ENCODE data around the gene GPS1.

The GPS1 gene

GRCh38 chr17:82060001-82060380, 8.3 kb downstream of the GPS1 start:
- H3K36me3 Mint-ChIP-seq, result peaks cover 18 to 31% of the 10 kb centered on the region in 2 donors
- no peaks in the 10 kb centered on the region for H3K9me3 Mint-ChIP-seq

GRCh38 chr17:82060614-82061013, 8.9 kb downstream of the GPS1 start:
- Mint-ChIP-seq H3K4me3 (no peak overlapping the region), H3K27ac (peak overlapping the region; percentile 42), H3K9me3 (no peaks in the 10 kb centered on the region), H3K4me1 (peaks cover 5 to 26% of the 10 kb centered on the region in 2 donors), H3K27me3 (no peaks in the 10 kb centered on the region), H3K36me3 (peaks cover 16 to 28% of the 10 kb centered on the region in 2 donors)
- DNase-seq, result no peak
- ATAC-seq (replicated peaks), result no peak

More at GRCh38 chr17:82060001-82060380, 8.3 kb downstream of the GPS1 start:
- DNase-seq, result no peak
- no peak overlapping the region for H3K4me3 Mint-ChIP-seq
- H3K4me1 Mint-ChIP-seq, result peaks cover 7 to 26% of the 10 kb centered on the region in 2 donors
- no peak for ATAC-seq (replicated peaks)
- H3K27ac Mint-ChIP-seq, result peak overlapping the region; percentile 37
- H3K27me3 Mint-ChIP-seq, result no peaks in the 10 kb centered on the region

DNA sequence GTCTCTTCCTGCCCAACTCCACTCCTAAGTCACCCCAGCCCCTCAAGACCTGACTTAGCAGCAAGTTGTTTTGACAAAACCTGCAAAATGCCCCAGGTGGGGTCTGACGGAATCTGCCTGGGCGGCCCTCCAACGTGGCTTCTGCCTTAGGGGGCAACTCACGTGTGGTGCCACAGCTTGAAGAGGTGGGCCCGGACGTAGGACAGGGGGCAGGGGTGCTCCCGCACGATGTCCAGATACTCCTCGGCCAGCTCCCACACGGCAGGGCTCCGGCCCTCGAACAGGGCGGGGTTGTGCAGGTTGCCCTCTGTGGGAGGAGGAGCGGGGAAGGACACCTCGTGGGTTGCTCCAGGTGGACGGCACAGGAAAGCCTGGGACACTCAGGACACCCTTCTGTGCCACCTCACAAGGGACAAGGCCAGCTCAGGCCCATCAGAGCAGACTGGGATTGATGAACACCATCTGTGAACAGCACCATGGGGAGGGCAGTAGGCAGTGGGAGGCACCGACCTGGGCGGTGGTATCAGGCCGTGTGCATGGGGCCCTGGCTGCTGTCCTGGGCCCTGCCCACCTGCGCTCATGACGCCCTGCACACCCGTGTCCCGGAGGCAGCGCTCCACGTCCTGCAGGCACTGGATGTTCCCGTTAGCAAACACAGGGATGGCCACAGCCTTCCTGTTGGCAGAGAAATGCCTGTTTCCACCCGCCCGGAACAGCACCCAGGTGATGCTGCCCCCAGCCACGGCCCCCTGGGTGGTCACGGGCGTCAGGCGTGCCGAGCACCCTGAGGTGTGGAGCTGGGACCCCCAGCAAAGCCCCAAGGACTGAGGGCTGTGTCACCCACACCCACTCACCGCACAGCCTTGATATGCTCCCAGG, 9.6 kb downstream of the GPS1 start:
- ATAC-seq (replicated peaks), result no peak
- no peak for DNase-seq
- Mint-ChIP-seq H3K27ac (peak overlapping the region; percentile 51), H3K9me3 (no peaks in the 10 kb centered on the region), H3K36me3 (peaks cover 12 to 24% of the 10 kb centered on the region in 2 donors), H3K4me1 (peaks cover 5 to 30% of the 10 kb centered on the region in 2 donors), H3K27me3 (no peaks in the 10 kb centered on the region), H3K4me3 (no peak overlapping the region)

- H3K4me1 Mint-ChIP-seq, result peaks cover 5 to 34% of the 10 kb centered on the region in 2 donors
- no peaks in the 10 kb centered on the region for H3K27me3 Mint-ChIP-seq
- ATAC-seq (replicated peaks) (no peak), DNase-seq (no peak)
- H3K27ac Mint-ChIP-seq, result peak overlapping the region; percentile 77
- H3K9me3 Mint-ChIP-seq, result no peaks in the 10 kb centered on the region
- H3K4me3 Mint-ChIP-seq, result no peak overlapping the region
- H3K36me3 Mint-ChIP-seq, result peaks cover 12 to 24% of the 10 kb centered on the region in 2 donors
These were observed 10.6 kb downstream of the GPS1 start for GRCh38 chr17:82062076-82062983.

DNA sequence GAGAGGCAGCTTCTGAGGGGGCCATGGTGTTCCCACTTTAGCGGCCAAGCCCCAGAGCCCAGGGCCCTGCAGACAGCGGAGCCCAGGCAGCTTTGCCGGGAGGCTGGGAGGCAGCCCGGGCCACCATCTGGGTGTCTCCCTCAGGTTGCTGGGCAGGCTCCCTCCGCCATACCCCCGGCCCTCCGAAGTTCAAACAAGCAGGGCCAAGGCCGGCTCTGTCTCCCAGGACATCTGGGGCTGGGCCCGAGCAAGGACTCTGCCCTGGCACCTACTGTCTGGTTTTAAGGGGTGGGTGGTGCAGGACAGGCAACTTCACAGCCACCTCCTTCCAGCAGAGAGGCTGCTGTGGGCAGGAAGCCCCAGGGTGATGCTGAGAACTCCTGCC, 11.3 kb downstream of the GPS1 start:
- no peak overlapping the region for H3K27ac Mint-ChIP-seq
- no peak overlapping the region for H3K4me3 Mint-ChIP-seq
- H3K36me3 Mint-ChIP-seq, result peaks cover 8 to 20% of the 10 kb centered on the region in 2 donors
- no peak for DNase-seq
- H3K27me3 Mint-ChIP-seq, result no peaks in the 10 kb centered on the region
- ATAC-seq (replicated peaks), result no peak
- H3K4me1 Mint-ChIP-seq, result peaks cover 5 to 34% of the 10 kb centered on the region in 2 donors
- no peaks in the 10 kb centered on the region for H3K9me3 Mint-ChIP-seq

DNA sequence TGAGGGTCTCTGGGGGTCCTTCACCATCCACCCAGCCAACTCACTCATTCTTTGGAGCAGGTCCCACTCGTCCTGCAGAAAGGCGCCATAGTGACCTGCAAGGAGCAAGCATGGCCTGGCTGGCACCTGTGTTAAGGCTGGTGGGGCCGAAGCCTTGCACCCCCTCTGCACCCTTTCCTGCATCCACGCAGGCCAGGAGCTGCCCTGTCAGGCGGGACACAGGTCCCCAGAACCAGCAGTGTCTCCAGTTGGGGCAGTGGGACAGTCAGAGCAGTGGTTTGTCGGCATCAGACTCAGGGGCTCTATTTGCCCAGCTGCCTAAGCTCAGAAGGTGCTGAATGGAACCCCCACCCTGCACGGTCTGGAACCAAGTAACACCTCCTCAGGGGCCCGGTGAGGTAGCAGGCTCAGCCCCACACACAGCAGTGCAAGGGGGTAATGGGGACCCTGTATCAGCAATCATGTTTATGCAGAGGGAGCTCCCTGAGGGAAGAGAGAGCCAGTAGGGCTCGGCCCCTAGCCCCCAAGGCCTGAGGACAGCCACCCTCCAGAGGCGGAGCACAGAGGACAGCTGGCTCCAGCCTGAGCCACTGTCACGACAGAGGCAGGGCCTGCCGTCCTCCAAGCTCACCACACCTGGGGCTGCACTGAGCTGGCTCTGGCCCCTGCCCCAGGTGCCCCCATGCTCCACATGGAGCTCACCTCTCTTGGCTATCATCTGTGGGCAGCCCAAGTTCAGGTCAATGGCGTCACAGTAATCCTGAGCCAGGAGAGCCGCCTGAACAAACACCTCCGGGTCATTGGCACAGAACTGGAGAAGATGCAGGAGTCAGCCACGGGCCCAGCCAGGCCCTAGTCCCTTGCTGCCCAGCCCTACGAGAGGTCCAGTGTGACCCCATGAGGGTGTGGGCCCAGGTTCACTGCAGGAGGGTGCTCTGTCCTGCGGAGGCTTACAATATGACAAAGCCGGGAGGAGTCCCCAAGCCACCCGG, 12.0 kb downstream of the GPS1 start:
- Mint-ChIP-seq H3K27me3 (no peaks in the 10 kb centered on the region), H3K9me3 (no peaks in the 10 kb centered on the region), H3K36me3 (peaks cover 5 to 15% of the 10 kb centered on the region in 2 donors), H3K4me3 (peak overlapping the region; percentile 77 to 79), H3K4me1 (peaks cover 5 to 34% of the 10 kb centered on the region in 2 donors), H3K27ac (peak overlapping the region; percentile 25)
- ATAC-seq (replicated peaks) (no peak), DNase-seq (no peak)

- ATAC-seq (replicated peaks) (no peak), DNase-seq (no peak)
- H3K9me3 Mint-ChIP-seq, result no peaks in the 10 kb centered on the region
- H3K4me3 Mint-ChIP-seq, result peak overlapping the region; percentile 77 to 79
- H3K27ac Mint-ChIP-seq, result peak overlapping the region; percentile 93
- peaks cover 5 to 34% of the 10 kb centered on the region in 2 donors for H3K4me1 Mint-ChIP-seq
- peaks cover 4 to 13% of the 10 kb centered on the region in 2 donors for H3K36me3 Mint-ChIP-seq
- H3K27me3 Mint-ChIP-seq, result no peaks in the 10 kb centered on the region
These were observed 12.9 kb downstream of the GPS1 start for GRCh38 chr17:82064433-82065192.

GRCh38 chr17:82065193-82065637, 13.5 kb downstream of the GPS1 start:
- Mint-ChIP-seq H3K9me3 (no peaks in the 10 kb centered on the region), H3K4me3 (peak overlapping the region; percentile 77 to 79), H3K36me3 (peaks cover 4 to 9% of the 10 kb centered on the region in 2 donors), H3K27me3 (no peaks in the 10 kb centered on the region), H3K4me1 (peaks cover 5 to 28% of the 10 kb centered on the region in 2 donors), H3K27ac (peak overlapping the region; percentile 93)
- peak; percentile 67 to 74 for ATAC-seq (replicated peaks)
- DNase-seq, result peak; percentile 35

DNA sequence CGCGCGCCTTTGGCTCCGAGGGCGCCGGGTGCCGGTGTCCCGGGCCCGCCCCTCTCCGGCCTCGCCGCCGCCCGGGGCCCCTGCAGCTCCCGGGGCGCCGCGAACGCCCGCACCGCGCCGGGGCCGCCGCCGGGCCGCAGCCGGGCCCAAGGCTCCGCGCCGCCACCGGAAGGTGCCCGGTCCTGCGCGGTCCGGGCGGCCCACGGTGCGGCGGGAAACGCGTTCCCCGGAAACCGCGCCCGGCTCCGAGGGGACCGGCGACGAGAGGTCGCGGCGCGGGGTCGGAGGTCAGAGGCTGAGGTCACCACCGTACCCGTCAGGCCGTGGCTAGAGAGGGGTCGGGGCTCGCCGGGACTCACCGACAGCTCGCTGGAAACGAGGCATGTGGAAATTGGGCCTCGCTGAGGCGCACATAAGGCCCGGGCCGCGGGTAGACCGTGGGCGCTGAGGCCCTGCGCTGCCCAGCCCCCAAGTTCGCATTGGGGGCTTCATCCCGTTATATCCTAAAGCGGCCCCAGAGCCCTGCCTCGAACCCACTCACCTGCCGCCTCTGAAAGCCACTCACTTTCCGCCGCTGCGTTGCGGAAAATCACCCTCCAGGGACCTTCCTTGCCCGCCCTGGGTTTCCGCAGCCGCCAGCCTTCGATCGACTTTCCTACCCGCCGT, 14.1 kb downstream of the GPS1 start, which contains the start of gene DUS1L:
TSS of gene DUS1L (minus strand) at position 167 of the 666 bp plus-strand sequence. CDS start 745 bp downstream, outside the sequence.
- peaks cover 2 to 7% of the 10 kb centered on the region in 2 donors for H3K36me3 Mint-ChIP-seq
- H3K4me1 Mint-ChIP-seq, result peaks cover 5 to 25% of the 10 kb centered on the region in 2 donors
- no peaks in the 10 kb centered on the region for H3K27me3 Mint-ChIP-seq
- peak within 1 kb of the TSS; percentile 83 to 87 for H3K4me3 Mint-ChIP-seq
- DNase-seq (peak; percentile 68), ATAC-seq (replicated peaks) (peak; percentile 85 to 91)
- peak within 1 kb of the TSS; percentile 93 for H3K27ac Mint-ChIP-seq
- no peaks in the 10 kb centered on the region for H3K9me3 Mint-ChIP-seq

DNA sequence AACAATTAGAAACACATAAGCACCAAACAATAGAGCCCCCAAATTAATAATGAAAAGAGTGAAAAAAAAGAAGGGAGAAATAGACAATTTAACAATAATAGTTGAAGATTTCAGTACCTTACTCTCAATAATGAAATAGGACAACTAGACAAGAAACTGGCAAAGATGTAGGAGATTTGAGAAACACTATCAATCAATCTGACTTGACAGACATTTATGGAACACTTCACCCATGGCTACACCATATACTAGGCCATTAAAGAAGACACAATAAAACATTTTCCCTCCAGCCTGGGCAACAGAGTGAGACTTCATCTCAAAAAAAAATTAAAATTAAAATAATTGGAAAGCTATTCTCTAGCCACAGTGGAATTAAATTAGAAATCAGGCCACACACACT, 18.9 kb downstream of the GPS1 start:
- Mint-ChIP-seq H3K27ac (no peak overlapping the region), H3K4me1 (peaks cover 0 to 8% of the 10 kb centered on the region in 2 donors), H3K9me3 (no peaks in the 10 kb centered on the region), H3K36me3 (no peaks in the 10 kb centered on the region), H3K4me3 (no peak overlapping the region), H3K27me3 (no peaks in the 10 kb centered on the region)
- no peak for ATAC-seq (replicated peaks)
- DNase-seq, result no peak

GRCh38 chr17:82072827-82073226, 21.1 kb downstream of the GPS1 start:
- Mint-ChIP-seq H3K4me1 (peaks cover 2 to 9% of the 10 kb centered on the region in 2 donors), H3K36me3 (peaks cover 5 to 7% of the 10 kb centered on the region in 2 donors), H3K9me3 (no peaks in the 10 kb centered on the region), H3K27me3 (no peaks in the 10 kb centered on the region), H3K27ac (no peak overlapping the region), H3K4me3 (no peak overlapping the region)
- ATAC-seq (replicated peaks), result no peak
- DNase-seq, result no peak

- ATAC-seq (replicated peaks) (no peak), DNase-seq (no peak)
- Mint-ChIP-seq H3K27ac (no peak overlapping the region), H3K4me3 (no peak overlapping the region), H3K9me3 (no peaks in the 10 kb centered on the region), H3K4me1 (peaks cover 2 to 14% of the 10 kb centered on the region in 2 donors), H3K36me3 (peaks cover 9 to 13% of the 10 kb centered on the region in 2 donors), H3K27me3 (no peaks in the 10 kb centered on the region)
These were observed 21.7 kb downstream of the GPS1 start for GRCh38 chr17:82073446-82073845.
